ENCODE data around the gene R3HCC1L. TPM values are rescaled to one million over a fixed set of nuclear protein-coding genes. Genes with fewer than 3 reads are reported as not detected.

The R3HCC1L gene
- total RNA-seq, 3 donors from 2014 or later: 15.3 to 22.8 (median 18.8) TPM

GRCh38 chr10:98244141-98244540 is 109.7 kb downstream of the R3HCC1L start:
- ATAC-seq: no peak
- H3K9me3 ChIP-seq: no peaks in the 10 kb centered on the region
- no peaks in the 10 kb centered on the region for H3K36me3 ChIP-seq (ENCODE audit: low read depth)
- TF ChIP-seq, protein P1, sequence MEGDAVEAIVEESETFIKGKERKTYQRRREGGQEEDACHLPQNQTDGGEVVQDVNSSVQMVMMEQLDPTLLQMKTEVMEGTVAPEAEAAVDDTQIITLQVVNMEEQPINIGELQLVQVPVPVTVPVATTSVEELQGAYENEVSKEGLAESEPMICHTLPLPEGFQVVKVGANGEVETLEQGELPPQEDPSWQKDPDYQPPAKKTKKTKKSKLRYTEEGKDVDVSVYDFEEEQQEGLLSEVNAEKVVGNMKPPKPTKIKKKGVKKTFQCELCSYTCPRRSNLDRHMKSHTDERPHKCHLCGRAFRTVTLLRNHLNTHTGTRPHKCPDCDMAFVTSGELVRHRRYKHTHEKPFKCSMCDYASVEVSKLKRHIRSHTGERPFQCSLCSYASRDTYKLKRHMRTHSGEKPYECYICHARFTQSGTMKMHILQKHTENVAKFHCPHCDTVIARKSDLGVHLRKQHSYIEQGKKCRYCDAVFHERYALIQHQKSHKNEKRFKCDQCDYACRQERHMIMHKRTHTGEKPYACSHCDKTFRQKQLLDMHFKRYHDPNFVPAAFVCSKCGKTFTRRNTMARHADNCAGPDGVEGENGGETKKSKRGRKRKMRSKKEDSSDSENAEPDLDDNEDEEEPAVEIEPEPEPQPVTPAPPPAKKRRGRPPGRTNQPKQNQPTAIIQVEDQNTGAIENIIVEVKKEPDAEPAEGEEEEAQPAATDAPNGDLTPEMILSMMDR (IDR thresholded peaks at IDR 0.05): no peak
- no peak for DNase-seq
- no peak overlapping the region for H3K4me3 ChIP-seq
- no peaks in the 10 kb centered on the region for H3K4me1 ChIP-seq (ENCODE audit: low read depth)
- intact Hi-C loops (cut with DNase I, micrococcal nuclease): loop anchor here in 1 of 2 donors (5.0 kb wide), 1 partner anchor 63 kb away; no protein-coding TSS in a partner anchor

DNA sequence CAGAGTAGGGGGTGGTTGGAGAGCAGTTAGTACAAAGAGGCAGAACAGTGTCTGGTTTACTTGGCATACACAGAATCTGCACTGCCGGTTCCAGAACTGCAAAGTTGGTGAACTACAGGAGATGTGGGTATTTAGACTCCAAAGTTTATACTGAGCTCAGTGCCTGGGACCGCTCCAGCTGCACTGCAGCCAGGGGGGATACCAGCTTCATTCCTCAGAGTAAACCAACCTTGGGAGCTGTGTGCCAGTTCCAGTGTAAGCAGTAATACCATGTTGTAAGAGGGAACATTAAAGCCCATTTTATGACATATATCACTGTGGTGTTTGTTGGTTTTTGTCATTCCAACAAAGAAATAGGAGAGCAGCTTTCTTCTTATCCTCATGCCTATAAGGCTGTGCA is 110.1 kb downstream of the R3HCC1L start:
- TF ChIP-seq, protein P1 (IDR thresholded peaks at IDR 0.05): no peak
- no peaks in the 10 kb centered on the region for H3K36me3 ChIP-seq (ENCODE audit: low read depth)
- H3K4me1 ChIP-seq (ENCODE audit: low read depth): no peaks in the 10 kb centered on the region

GRCh38 chr10:98246911-98247805 is 112.7 kb downstream of the R3HCC1L start:
- intact Hi-C loops (cut with DNase I, micrococcal nuclease): no loop called here
- Histone ChIP-seq H3K9me3 (no peaks in the 10 kb centered on the region), H3K36me3 (ENCODE audit: low read depth) (no peaks in the 10 kb centered on the region), H3K4me3 (no peak overlapping the region), H3K4me1 (ENCODE audit: low read depth) (no peaks in the 10 kb centered on the region)
- DNase-seq (no peak), ATAC-seq (no peak)
- TF ChIP-seq, protein P1 (IDR thresholded peaks at IDR 0.05): no peak

More for the DNA sequence above, 110.1 kb downstream of the R3HCC1L start:
- no peak for DNase-seq
- ATAC-seq: no peak
- intact Hi-C loops (cut with DNase I, micrococcal nuclease): loop anchor here in 1 of 2 donors (5.0 kb wide), 1 partner anchor 63 kb away; no protein-coding TSS in a partner anchor
- H3K4me3 ChIP-seq: no peak overlapping the region
- no peaks in the 10 kb centered on the region for H3K9me3 ChIP-seq

- H3K36me3 ChIP-seq (ENCODE audit: low read depth): no peaks in the 10 kb centered on the region
- no peak overlapping the region for H3K4me3 ChIP-seq
- ATAC-seq (no peak), DNase-seq (no peak)
- H3K4me1 ChIP-seq (ENCODE audit: low read depth): no peaks in the 10 kb centered on the region
- no peaks in the 10 kb centered on the region for H3K9me3 ChIP-seq
- TF ChIP-seq, protein P1 (IDR thresholded peaks at IDR 0.05): no peak
- intact Hi-C loops (cut with DNase I, micrococcal nuclease): no loop called here
Measured at GRCh38 chr10:98248018-98248417, 113.6 kb downstream of the R3HCC1L start.

- Histone ChIP-seq H3K36me3 (ENCODE audit: low read depth) (no peaks in the 10 kb centered on the region), H3K4me1 (ENCODE audit: low read depth) (no peaks in the 10 kb centered on the region), H3K4me3 (no peak overlapping the region), H3K9me3 (no peaks in the 10 kb centered on the region)
- TF ChIP-seq, protein P1 (IDR thresholded peaks at IDR 0.05): no peak
- ATAC-seq (no peak), DNase-seq (no peak)
- intact Hi-C loops (cut with DNase I, micrococcal nuclease): no loop called here
Measured at GRCh38 chr10:98249134-98249533, 114.7 kb downstream of the R3HCC1L start.
